GM12873 (cell line): Measurements from ENCODE around the gene TUG1.
A peak's percentile ranks its signal among the peaks of the same experiment; 100 is the strongest.

ENCODE experiments used
- CTCF ChIP-seq: IDR thresholded peaks from 2 replicates; pipeline ENCODE4 v1.5.1; 2012; ENCODE audit warnings: low read depth, mild to moderate bottlenecking, moderate library complexity, low read length, control low read depth; ENCODE audit not compliant: insufficient read depth; ENCODE audit errors: missing control alignments

The TUG1 gene

GRCh38 chr22:30968015-30968923 is 796 bp upstream of the TUG1 start, which contains the start of gene MORC2:
TSS of gene MORC2 (minus strand) at chr22:30968774. CDS start at chr22:30967889, 885 bp downstream.
- TF ChIP-seq CTCF = no peak

GRCh38 chr22:30969532-30970355 is 679 bp downstream of the TUG1 start:
- peak; percentile 13 for TF ChIP-seq CTCF

GRCh38 chr22:30970356-30970746 is 1.3 kb downstream of the TUG1 start:
- TF ChIP-seq CTCF = no peak

- TF ChIP-seq CTCF = no peak
Measured at GRCh38 chr22:30978304-30978962, 9.4 kb downstream of the TUG1 start.

- no peak for TF ChIP-seq CTCF
Measured at GRCh38 chr22:30979932-30980331, 10.9 kb downstream of the TUG1 start.

- TF ChIP-seq CTCF = no peak
Measured at GRCh38 chr22:30982512-30982911, 13.4 kb downstream of the TUG1 start.
